T-cell (primary cell): ENCODE data around the gene SIRPB2. TPM values are rescaled to one million over a fixed set of nuclear protein-coding genes. Genes with fewer than 3 reads are reported as not detected.

Experiments
- ATAC-seq, 4 experiments: fragments of 200-7000 bp in 3 of 4; fragments of 150-1000 bp in 1 of 4; cut with Tn5 transposase; replicated peaks in 1 of 4; 1 replicate in 3 of 4; 2 replicates in 1 of 4; pipeline ENCODE4 v1.10.0; 2021; ENCODE audit warnings: moderate library complexity in 3 of 4, mild to moderate bottlenecking in 2 of 4, moderate number of reproducible peaks in 1 of 4
- CTCF ChIA-PET, 2 donors: fragments of 300-600 bp; sonication (Branson Sonifier 250); formaldehyde crosslinking; loops; one replicate each; lab custom pipeline; 2022; ENCODE audit warnings: antibody characterized with exemption in 2 of 2; lab: Charles Lee
- POLR2A ChIA-PET, 2 donors: fragments of 300-600 bp; sonication (Branson Sonifier 250); formaldehyde crosslinking; loops; one replicate each; lab custom pipeline; 2022; ENCODE audit warnings: antibody characterized with exemption in 2 of 2; lab: Charles Lee
- DNase-seq, 35 experiments: peaks; one replicate each; pipeline versions ENCODE4 v3.0.0 to v3.0.0-alpha.2; 2013 to 2023
- H3K27ac ChIP-seq: one replicate; pipeline ENCODE4 v1.5.1; 2013; ENCODE audit warnings: low read length
- H3K27me3 ChIP-seq, 2 experiments: replicated peaks in 1 of 2; 1 replicate in 1 of 2; 2 replicates in 1 of 2; pipeline versions ENCODE4 v1.6.1 to v1.7.0; 2013; ENCODE audit warnings: low read length in 1 of 2, mixed read lengths in 1 of 2; ENCODE audit not compliant: control insufficient read depth in 2 of 2, insufficient read depth in 2 of 2; ENCODE audit errors: extremely low read depth in 1 of 2
- H3K36me3 ChIP-seq, 2 donors: 1 replicate in 1 of 2; 2 replicates in 1 of 2; pipeline versions ENCODE4 v1.6.1 to v1.7.0; 2013; ENCODE audit warnings: low read length in 1 of 2; ENCODE audit not compliant: control insufficient read depth in 2 of 2, insufficient read depth in 1 of 2; ENCODE audit errors: extremely low read depth in 1 of 2
- H3K4me1 ChIP-seq, 2 experiments: 1 replicate in 1 of 2; 2 replicates in 1 of 2; pipeline versions ENCODE4 v1.6.1 to v1.7.0; 2013; ENCODE audit warnings: low read length in 2 of 2, mixed read lengths in 1 of 2; ENCODE audit not compliant: insufficient read depth in 2 of 2, control insufficient read depth in 1 of 2; ENCODE audit errors: extremely low read depth in 1 of 2
- H3K4me3 ChIP-seq, 2 donors: 1 replicate in 1 of 2; 2 replicates in 1 of 2; pipeline versions ENCODE4 v1.5.1 to v1.7.0; 2013; ENCODE audit warnings: mild to moderate bottlenecking in 2 of 2, low read length in 1 of 2, moderate library complexity in 1 of 2; ENCODE audit not compliant: control insufficient read depth in 1 of 2; ENCODE audit errors: extremely low read depth in 1 of 2
- H3K9me3 ChIP-seq: 2 replicates; pipeline ENCODE4 v1.7.0; 2013
- H3K27ac Mint-ChIP-seq, 2 donors: one replicate each; pipeline ENCODE4 v1.8.0; 2020 to 2021; ENCODE audit warnings: mild to moderate bottlenecking in 2 of 2, mixed read lengths in 2 of 2
- H3K27me3 Mint-ChIP-seq, 2 donors: one replicate each; pipeline ENCODE4 v1.8.0; 2021 to 2022; ENCODE audit warnings: mixed read lengths in 2 of 2
- H3K36me3 Mint-ChIP-seq: one replicate; pipeline ENCODE4 v1.8.0; 2021; ENCODE audit warnings: mixed read lengths
- H3K4me1 Mint-ChIP-seq, 3 donors: one replicate each; pipeline ENCODE4 v1.8.0; 2020 to 2022; ENCODE audit warnings: mixed read lengths in 3 of 3, mild to moderate bottlenecking in 1 of 3
- H3K4me3 Mint-ChIP-seq, 3 donors: one replicate each; pipeline ENCODE4 v1.8.0; 2020 to 2022; ENCODE audit warnings: mild to moderate bottlenecking in 3 of 3, mixed read lengths in 3 of 3, moderate library complexity in 3 of 3
- H3K9me3 Mint-ChIP-seq, 3 donors: one replicate each; pipeline ENCODE4 v1.8.0; 2020 to 2022; ENCODE audit warnings: mixed read lengths in 3 of 3
- WGBS: methylation state at CpG from one replicate; pipeline ENCODE4 v1.1.5; 2013; ENCODE audit warnings: missing lambda C conversion rate; ENCODE audit not compliant: insufficient coverage; 5-methylcytosine and 5-hydroxymethylcytosine counted together
- total RNA-seq, 35 experiments: library from RNA in 6 of 35; stranded (reverse) in 6 of 35; fragments of 120-200 nt in 1 of 35; gene quantifications; one replicate each; pipeline versions ENCODE4 v1.2.1 to v1.2.4 and lab custom pipeline; 2013 to 2026

The SIRPB2 gene
- total RNA-seq, 5 donors from 2014 or later (not counting 1 experiment from before 2014, with no cell fraction given), result 0.09 to 0.58 TPM; not detected in 3

- H3K4me3 ChIP-seq, result no peak overlapping the region
- Mint-ChIP-seq H3K27ac (no peak overlapping the region), H3K4me3 (no peak overlapping the region), H3K9me3 (peaks cover 0 to 2% (median 0%) of the 10 kb centered on the region in 3 donors), H3K27me3 (peaks cover 15 to 21% of the 10 kb centered on the region in 2 donors), H3K4me1 (peaks cover 3 to 20% (median 10%) of the 10 kb centered on the region in 3 donors), H3K36me3 (no peaks in the 10 kb centered on the region)
- H3K36me3 ChIP-seq, result no peaks in the 10 kb centered on the region
- WGBS, result 77% methylated on average over 3 of the region's 6 CpGs
- H3K9me3 ChIP-seq, result no peaks in the 10 kb centered on the region
- no peak for DNase-seq
- no peak overlapping the region for H3K27ac ChIP-seq
- H3K27me3 ChIP-seq, result peaks cover 0 to 20% of the 10 kb centered on the region in 2 experiments
- ChIA-PET CTCF (no interaction called here), POLR2A (interaction anchor here in 1 of 2 donors (0.9 kb wide), 1 partner anchor 674 kb away, joined by 3 read pairs; no protein-coding TSS in a partner anchor)
- H3K4me1 ChIP-seq, result peaks cover 7 to 19% of the 10 kb centered on the region in 2 experiments
- ATAC-seq, result no peak
Measured at GRCh38 chr20:1489764-1490436, 1.3 kb downstream of the SIRPB2 start.

DNA sequence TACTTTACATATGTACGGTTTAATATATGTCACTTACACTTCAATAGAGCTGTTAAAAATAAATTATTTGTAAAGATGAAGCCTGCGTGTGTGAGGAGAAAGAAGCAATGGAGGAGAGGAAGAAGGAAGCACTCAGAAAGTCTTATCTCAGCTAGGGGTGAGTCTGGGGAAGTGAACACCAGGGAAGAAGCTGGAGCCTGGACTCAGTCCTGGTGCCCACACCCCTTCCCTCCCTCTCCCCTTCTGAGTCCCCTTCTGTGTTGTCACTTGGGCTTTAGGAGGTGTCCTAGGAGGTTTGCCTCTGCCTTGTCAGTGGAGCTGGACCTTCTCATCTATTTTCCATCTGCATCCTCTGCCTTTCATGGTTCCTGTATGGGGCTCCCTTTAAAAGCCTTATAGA is 1.9 kb downstream of the SIRPB2 start:
- WGBS, result no CpG with 5 or more reads among the region's 2 CpGs
- H3K36me3 Mint-ChIP-seq, result no peaks in the 10 kb centered on the region
- CTCF ChIA-PET, result no interaction called here

GRCh38 chr20:1486566-1486965 is 4.7 kb downstream of the SIRPB2 start:
- Histone ChIP-seq H3K4me1 (peaks cover 4% of the 10 kb centered on the region in 2 experiments), H3K9me3 (no peaks in the 10 kb centered on the region), H3K4me3 (no peak overlapping the region), H3K27ac (no peak overlapping the region), H3K27me3 (peaks cover 0 to 24% of the 10 kb centered on the region in 2 experiments), H3K36me3 (no peaks in the 10 kb centered on the region)
- no peak for ATAC-seq
- CTCF ChIA-PET, result no interaction called here
- no peak overlapping the region for H3K4me3 Mint-ChIP-seq
- peaks cover 2 to 6% (median 2%) of the 10 kb centered on the region in 3 donors for H3K4me1 Mint-ChIP-seq
- POLR2A ChIA-PET, result no interaction called here
- no peak overlapping the region for H3K27ac Mint-ChIP-seq
- WGBS, result 100% methylated on average over 1 of the region's 2 CpGs
- H3K36me3 Mint-ChIP-seq, result no peaks in the 10 kb centered on the region
- no peaks in the 10 kb centered on the region for H3K9me3 Mint-ChIP-seq
- peaks cover 24 to 48% of the 10 kb centered on the region in 2 donors for H3K27me3 Mint-ChIP-seq
- DNase-seq, result no peak

More for the DNA sequence above, 1.9 kb downstream of the SIRPB2 start:
- DNase-seq, result no peak
- Histone ChIP-seq H3K4me1 (peaks cover 7 to 19% of the 10 kb centered on the region in 2 experiments), H3K4me3 (no peak overlapping the region), H3K27ac (no peak overlapping the region), H3K36me3 (no peaks in the 10 kb centered on the region), H3K27me3 (peaks cover 0 to 20% of the 10 kb centered on the region in 2 experiments), H3K9me3 (no peaks in the 10 kb centered on the region)
- no peak for ATAC-seq
- no peak overlapping the region for H3K4me3 Mint-ChIP-seq
- peaks cover 3 to 20% (median 10%) of the 10 kb centered on the region in 3 donors for H3K4me1 Mint-ChIP-seq
- peaks cover 18 to 26% of the 10 kb centered on the region in 2 donors for H3K27me3 Mint-ChIP-seq
- H3K9me3 Mint-ChIP-seq, result peaks cover 0 to 2% (median 0%) of the 10 kb centered on the region in 3 donors
- no peak overlapping the region for H3K27ac Mint-ChIP-seq
- POLR2A ChIA-PET, result no interaction called here

DNA sequence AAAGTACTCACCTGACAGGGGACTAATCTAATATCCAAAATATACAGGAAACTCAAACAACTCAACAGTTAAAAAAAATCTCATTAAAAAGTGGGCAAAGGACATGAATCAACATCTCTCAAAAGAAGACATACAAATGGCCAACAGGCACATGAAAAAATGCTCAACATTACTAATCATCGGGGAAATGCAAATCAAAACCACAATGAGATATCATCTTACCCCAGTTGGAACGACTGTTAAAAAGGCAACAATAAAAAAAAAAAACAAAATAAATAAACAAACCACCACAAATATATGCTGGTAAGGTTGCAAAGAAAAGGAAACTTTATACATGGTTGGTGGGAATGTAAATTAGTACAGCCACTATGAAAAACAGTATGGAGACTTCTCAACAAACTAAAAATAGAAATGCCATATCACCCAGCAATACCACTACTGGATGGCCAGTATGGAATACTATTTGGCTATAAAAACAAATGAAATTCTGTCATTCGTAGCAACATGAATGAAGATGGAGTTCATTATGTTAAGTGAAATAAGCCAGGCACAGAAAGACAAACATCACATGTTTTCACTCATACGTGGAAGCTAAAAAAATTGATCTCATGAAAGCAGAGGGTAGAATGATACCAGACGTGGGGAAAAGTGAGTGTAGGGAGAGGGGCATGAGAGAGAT is 6.6 kb downstream of the SIRPB2 start:
- CTCF ChIA-PET, result no interaction called here
- no peaks in the 10 kb centered on the region for H3K4me1 Mint-ChIP-seq
- Histone ChIP-seq H3K27me3 (peaks cover 0 to 11% of the 10 kb centered on the region in 2 experiments), H3K4me1 (no peaks in the 10 kb centered on the region), H3K9me3 (no peaks in the 10 kb centered on the region), H3K4me3 (no peak overlapping the region), H3K36me3 (no peaks in the 10 kb centered on the region), H3K27ac (no peak overlapping the region)
- ATAC-seq, result no peak
- H3K4me3 Mint-ChIP-seq, result no peak overlapping the region
- H3K9me3 Mint-ChIP-seq, result no peaks in the 10 kb centered on the region
- no peak for DNase-seq
- peaks cover 24 to 54% of the 10 kb centered on the region in 2 donors for H3K27me3 Mint-ChIP-seq
- H3K27ac Mint-ChIP-seq, result no peak overlapping the region
- H3K36me3 Mint-ChIP-seq, result no peaks in the 10 kb centered on the region
- POLR2A ChIA-PET, result no interaction called here
- WGBS, result no CpG with 5 or more reads among the region's 5 CpGs

- no peak overlapping the region for H3K27ac Mint-ChIP-seq
- Histone ChIP-seq H3K4me3 (no peak overlapping the region), H3K4me1 (no peaks in the 10 kb centered on the region), H3K9me3 (no peaks in the 10 kb centered on the region), H3K36me3 (no peaks in the 10 kb centered on the region), H3K27ac (no peak overlapping the region), H3K27me3 (peaks cover 0 to 17% of the 10 kb centered on the region in 2 experiments)
- H3K27me3 Mint-ChIP-seq, result peaks cover 25 to 49% of the 10 kb centered on the region in 2 donors
- H3K4me1 Mint-ChIP-seq, result no peaks in the 10 kb centered on the region
- ChIA-PET POLR2A (no interaction called here), CTCF (no interaction called here)
- no peaks in the 10 kb centered on the region for H3K36me3 Mint-ChIP-seq
- no peak for ATAC-seq
- no peak overlapping the region for H3K4me3 Mint-ChIP-seq
- no peak for DNase-seq
- no peaks in the 10 kb centered on the region for H3K9me3 Mint-ChIP-seq
- WGBS, result 67% methylated on average over 4 of the region's 9 CpGs
Measured at GRCh38 chr20:1479831-1480595, 11.2 kb downstream of the SIRPB2 start.

- Mint-ChIP-seq H3K27ac (no peak overlapping the region), H3K36me3 (no peaks in the 10 kb centered on the region), H3K27me3 (peaks cover 16 to 37% of the 10 kb centered on the region in 2 donors), H3K9me3 (no peaks in the 10 kb centered on the region), H3K4me3 (no peak overlapping the region), H3K4me1 (no peaks in the 10 kb centered on the region)
- no peak overlapping the region for H3K27ac ChIP-seq
- H3K4me1 ChIP-seq, result no peaks in the 10 kb centered on the region
- H3K4me3 ChIP-seq, result no peak overlapping the region
- no peaks in the 10 kb centered on the region for H3K36me3 ChIP-seq
- H3K27me3 ChIP-seq, result peaks cover 0 to 22% of the 10 kb centered on the region in 2 experiments
- ChIA-PET CTCF (no interaction called here), POLR2A (no interaction called here)
- no peak for ATAC-seq
- no peaks in the 10 kb centered on the region for H3K9me3 ChIP-seq
- 100% methylated on average over 1 of the region's 4 CpGs for WGBS
- DNase-seq, result no peak
Measured at GRCh38 chr20:1478566-1478965, 12.7 kb downstream of the SIRPB2 start.
